Fibroblast of lung (primary cell): Measurements from ENCODE around the gene C1QTNF3.

Source experiments
- CTCF ChIP-seq, 2 donors: IDR thresholded peaks in 1 of 2; conservative IDR thresholded peaks in 1 of 2; 1 replicate in 1 of 2; 2 replicates in 1 of 2; pipeline ENCODE4 v1.5.1; 2011 to 2012; ENCODE audit warnings: low read length in 2 of 2, control low read depth in 1 of 2, inconsistent platforms in 1 of 2, low read depth in 1 of 2, mild to moderate bottlenecking in 1 of 2
- EZH2 ChIP-seq: IDR thresholded peaks from 2 replicates; pipeline ENCODE4 v1.5.1; 2012; ENCODE audit warnings: low read length, control low read depth, mild to moderate bottlenecking; ENCODE audit errors: missing control alignments

DNA sequence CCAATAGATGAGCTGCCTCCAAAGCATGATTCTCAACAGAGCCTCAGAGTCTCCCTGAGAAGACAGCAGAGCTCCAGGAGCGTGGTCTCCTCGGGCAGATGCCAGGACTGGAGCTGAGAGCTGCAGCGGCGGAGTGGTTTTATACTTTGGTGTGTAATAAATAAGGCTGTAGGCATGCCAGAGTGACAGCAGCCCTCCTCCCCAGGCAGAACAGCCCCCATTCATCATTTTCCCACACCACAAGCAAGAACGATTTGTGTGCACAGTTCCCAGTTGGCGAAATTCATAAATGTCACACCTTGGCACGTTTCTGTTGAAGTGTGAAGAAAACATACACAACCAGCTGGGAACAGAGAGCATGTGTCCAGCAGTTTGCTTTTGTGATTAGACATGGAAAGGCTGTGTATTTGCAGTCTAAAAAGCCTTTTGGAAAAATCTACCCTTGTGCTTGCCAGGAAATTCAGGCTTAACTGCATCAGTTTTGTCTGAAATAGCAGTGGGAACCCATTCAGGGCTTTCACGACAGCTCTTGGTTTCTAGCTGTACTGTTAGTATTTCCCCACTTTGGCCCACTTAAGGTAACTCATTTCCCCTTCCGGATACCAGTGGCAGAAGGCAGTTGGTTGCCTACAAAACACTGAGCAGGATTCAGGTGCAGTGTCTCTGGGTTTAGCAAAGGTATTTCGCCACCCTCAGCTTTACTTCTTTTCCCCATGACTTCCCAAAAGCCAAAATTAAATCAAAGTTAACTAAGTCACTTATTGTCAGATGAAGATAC lies at the start of gene C1QTNF3:
- no peak for TF ChIP-seq CTCF (conservative IDR thresholded peaks at IDR 0.05 in 1 of 2, IDR thresholded peaks at IDR 0.05 in 1 of 2; ENCODE audit: low read depth in 1 of 2, low read length in 2 of 2)
- no peak for TF ChIP-seq EZH2
